ENCODE measurements around the gene CDH26. TPM values are rescaled to one million over a fixed set of nuclear protein-coding genes. Genes with fewer than 3 reads are reported as not detected.
A peak's percentile ranks its signal among the peaks of the same experiment; 100 is the strongest.

Gene CDH26
- total RNA-seq, 1 experiment from 2014 or later, result not detected

GRCh38 chr20:60049601-60050000 is 91.4 kb downstream of the CDH26 start:
- no peak overlapping the region for H3K4me3 ChIP-seq (ENCODE audit: low read length)
- H4K20me1 ChIP-seq (ENCODE audit: insufficient read depth, low read depth, low read length), result no peaks in the 10 kb centered on the region
- H3K9me2 ChIP-seq (replicated peaks; ENCODE audit: insufficient read depth, low read length), result no peaks in the 10 kb centered on the region
- H3K27ac ChIP-seq (ENCODE audit: low read length), result no peak overlapping the region
- H3K27me3 ChIP-seq (ENCODE audit: low read length), result no peaks in the 10 kb centered on the region
- no peaks in the 10 kb centered on the region for H3K9me3 ChIP-seq (ENCODE audit: low read length)
- DNase-seq, result no peak
- no peak overlapping the region for H3K4me2 ChIP-seq (ENCODE audit: low read depth, low read length, poor library complexity, severe bottlenecking)
- H3K4me1 ChIP-seq (ENCODE audit: low read length), result peaks cover 3% of the 10 kb centered on the region; the same call in 1 of the 2 replicates
- no peak overlapping the region for H3K9ac ChIP-seq (ENCODE audit: low read length)
- H3K36me3 ChIP-seq (ENCODE audit: insufficient read depth, low read length), result no peaks in the 10 kb centered on the region
- H2AFZ ChIP-seq (ENCODE audit: low read length), result no peak overlapping the region
- no peaks in the 10 kb centered on the region for H3K79me2 ChIP-seq (ENCODE audit: low read length)

DNA sequence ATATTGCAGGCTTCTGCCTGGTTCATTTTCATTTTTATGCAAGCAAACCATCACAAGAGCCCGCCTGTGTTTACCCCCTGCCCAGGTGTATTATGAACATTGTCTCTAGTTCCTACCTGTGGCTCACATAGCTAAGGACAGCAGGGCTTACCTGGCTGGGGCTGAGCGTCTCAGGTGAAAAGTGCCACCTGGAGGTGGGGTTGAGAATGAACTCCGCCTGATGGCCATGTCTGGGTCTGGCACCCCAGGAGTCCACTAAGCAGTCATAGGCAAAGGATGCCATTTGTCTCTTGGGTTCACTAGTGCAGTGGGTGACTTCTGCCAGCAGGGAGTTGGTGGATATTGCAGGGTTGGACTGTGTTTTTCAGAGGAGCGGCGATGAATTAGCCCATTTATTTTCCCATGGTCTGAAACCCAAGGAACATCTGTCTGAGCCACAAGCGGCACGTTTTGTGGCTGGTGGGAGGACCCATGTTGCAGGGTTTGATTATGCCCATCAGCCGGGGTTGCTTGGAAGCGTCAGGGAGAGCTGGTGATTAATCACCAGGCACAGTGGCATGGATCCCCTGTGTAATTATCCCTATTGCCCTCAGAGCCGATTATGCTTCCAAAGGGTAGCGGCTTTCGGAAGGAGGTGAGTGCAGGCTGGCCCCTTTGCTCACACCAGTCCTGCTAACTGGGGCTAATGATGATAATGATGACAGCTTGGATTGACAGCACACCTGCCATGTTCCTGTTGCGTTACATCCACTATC is 92.1 kb downstream of the CDH26 start:
- H3K4me3 ChIP-seq (ENCODE audit: low read length), result no peak overlapping the region

DNA sequence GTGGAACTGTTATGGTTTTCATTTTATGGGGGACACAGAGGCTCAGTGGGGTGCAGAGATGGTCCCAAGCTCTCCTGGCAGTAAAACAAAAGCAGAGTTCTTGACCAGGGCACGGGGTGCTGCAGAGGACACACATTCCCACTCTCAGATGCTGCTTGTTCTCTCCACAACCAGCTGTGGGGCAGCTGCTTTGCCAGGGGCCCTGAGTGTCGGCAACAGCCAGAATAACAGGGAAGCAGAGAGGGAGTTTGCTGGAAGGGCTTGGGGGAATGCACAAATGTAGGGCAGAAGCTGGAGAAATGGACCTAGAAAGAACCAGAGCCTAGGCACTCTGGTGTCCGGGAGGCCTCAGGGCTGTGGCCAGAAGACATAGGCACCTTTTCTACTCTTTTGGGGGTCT is 93.7 kb downstream of the CDH26 start:
- Histone ChIP-seq H3K4me2 (ENCODE audit: low read depth, low read length, poor library complexity, severe bottlenecking) (no peak overlapping the region), H3K9me2 (replicated peaks; ENCODE audit: insufficient read depth, low read length) (no peaks in the 10 kb centered on the region), H3K4me3 (ENCODE audit: low read length) (no peak overlapping the region), H3K27me3 (ENCODE audit: low read length) (no peaks in the 10 kb centered on the region), H2AFZ (ENCODE audit: low read length) (no peak overlapping the region), H4K20me1 (ENCODE audit: insufficient read depth, low read depth, low read length) (no peaks in the 10 kb centered on the region), H3K79me2 (ENCODE audit: low read length) (no peaks in the 10 kb centered on the region), H3K4me1 (ENCODE audit: low read length) (no peaks in the 10 kb centered on the region), H3K9ac (ENCODE audit: low read length) (no peak overlapping the region), H3K36me3 (ENCODE audit: insufficient read depth, low read length) (no peaks in the 10 kb centered on the region), H3K9me3 (ENCODE audit: low read length) (no peaks in the 10 kb centered on the region), H3K27ac (ENCODE audit: low read length) (no peak overlapping the region)
- DNase-seq, result no peak

More for the DNA sequence above, 92.1 kb downstream of the CDH26 start:
- H3K4me1 ChIP-seq (ENCODE audit: low read length), result peaks cover 3% of the 10 kb centered on the region; the same call in 1 of the 2 replicates
- peak; percentile 58 for DNase-seq
- no peaks in the 10 kb centered on the region for H4K20me1 ChIP-seq (ENCODE audit: insufficient read depth, low read depth, low read length)
- no peak overlapping the region for H3K9ac ChIP-seq (ENCODE audit: low read length)
- no peak overlapping the region for H3K27ac ChIP-seq (ENCODE audit: low read length)
- H3K4me2 ChIP-seq (ENCODE audit: low read depth, low read length, poor library complexity, severe bottlenecking), result no peak overlapping the region
- no peaks in the 10 kb centered on the region for H3K9me2 ChIP-seq (replicated peaks; ENCODE audit: insufficient read depth, low read length)
- H3K27me3 ChIP-seq (ENCODE audit: low read length), result no peaks in the 10 kb centered on the region
- H3K9me3 ChIP-seq (ENCODE audit: low read length), result no peaks in the 10 kb centered on the region
- H2AFZ ChIP-seq (ENCODE audit: low read length), result no peak overlapping the region
- H3K79me2 ChIP-seq (ENCODE audit: low read length), result no peaks in the 10 kb centered on the region
- H3K36me3 ChIP-seq (ENCODE audit: insufficient read depth, low read length), result no peaks in the 10 kb centered on the region

- no peak for DNase-seq
- H3K4me2 ChIP-seq (ENCODE audit: low read depth, low read length, poor library complexity, severe bottlenecking), result no peak overlapping the region
- no peaks in the 10 kb centered on the region for H3K79me2 ChIP-seq (ENCODE audit: low read length)
- no peaks in the 10 kb centered on the region for H3K9me3 ChIP-seq (ENCODE audit: low read length)
- no peak overlapping the region for H2AFZ ChIP-seq (ENCODE audit: low read length)
- H3K4me1 ChIP-seq (ENCODE audit: low read length), result no peaks in the 10 kb centered on the region
- H3K9ac ChIP-seq (ENCODE audit: low read length), result no peak overlapping the region
- H3K4me3 ChIP-seq (ENCODE audit: low read length), result no peak overlapping the region
- H3K9me2 ChIP-seq (replicated peaks; ENCODE audit: insufficient read depth, low read length), result no peaks in the 10 kb centered on the region
- H3K27me3 ChIP-seq (ENCODE audit: low read length), result no peaks in the 10 kb centered on the region
- no peak overlapping the region for H3K27ac ChIP-seq (ENCODE audit: low read length)
- no peaks in the 10 kb centered on the region for H4K20me1 ChIP-seq (ENCODE audit: insufficient read depth, low read depth, low read length)
- no peaks in the 10 kb centered on the region for H3K36me3 ChIP-seq (ENCODE audit: insufficient read depth, low read length)
These were observed 94.1 kb downstream of the CDH26 start for GRCh38 chr20:60052322-60052721.

DNA sequence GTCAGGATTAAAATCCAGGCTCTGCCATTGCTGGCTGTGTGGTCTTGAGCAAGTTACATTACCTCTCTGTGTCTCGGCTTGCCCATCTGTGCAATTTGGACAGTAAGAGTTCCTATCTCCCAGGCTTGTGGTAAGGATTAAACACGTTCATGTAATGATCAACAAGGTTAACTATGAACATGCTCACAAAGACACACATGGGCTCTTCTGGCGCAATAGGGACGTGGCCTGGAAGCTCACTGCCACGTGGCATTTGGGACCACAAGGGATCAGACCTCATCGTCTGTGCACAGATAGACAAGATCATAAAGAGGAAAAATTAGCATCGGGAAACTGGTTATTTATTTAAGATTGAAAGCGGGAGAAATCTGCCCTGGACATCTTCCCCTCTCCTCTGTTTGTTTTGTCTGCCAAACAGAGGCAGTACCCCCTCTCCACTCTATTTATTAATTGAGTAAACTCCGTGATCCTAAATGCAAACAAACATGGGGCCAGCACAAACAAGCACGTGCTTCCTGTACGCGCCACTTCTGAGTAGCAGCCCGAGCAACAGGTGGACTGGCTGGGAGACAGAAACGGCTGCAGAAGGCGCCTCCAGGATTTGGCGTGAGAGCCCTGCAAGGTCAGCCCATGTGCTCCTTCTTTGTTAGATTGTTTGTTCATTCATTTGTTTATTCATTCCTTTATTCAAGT is 95.0 kb downstream of the CDH26 start:
- Histone ChIP-seq H4K20me1 (ENCODE audit: insufficient read depth, low read depth, low read length) (no peaks in the 10 kb centered on the region), H3K79me2 (ENCODE audit: low read length) (no peaks in the 10 kb centered on the region), H3K36me3 (ENCODE audit: insufficient read depth, low read length) (no peaks in the 10 kb centered on the region), H3K4me2 (ENCODE audit: low read depth, low read length, poor library complexity, severe bottlenecking) (no peak overlapping the region), H3K9me3 (ENCODE audit: low read length) (no peaks in the 10 kb centered on the region), H3K4me3 (ENCODE audit: low read length) (no peak overlapping the region), H3K27ac (ENCODE audit: low read length) (no peak overlapping the region), H2AFZ (ENCODE audit: low read length) (no peak overlapping the region), H3K9me2 (replicated peaks; ENCODE audit: insufficient read depth, low read length) (no peaks in the 10 kb centered on the region), H3K9ac (ENCODE audit: low read length) (no peak overlapping the region), H3K27me3 (ENCODE audit: low read length) (no peaks in the 10 kb centered on the region), H3K4me1 (ENCODE audit: low read length) (no peaks in the 10 kb centered on the region)
- DNase-seq, result no peak

- no peaks in the 10 kb centered on the region for H3K79me2 ChIP-seq (ENCODE audit: low read length)
- H4K20me1 ChIP-seq (ENCODE audit: insufficient read depth, low read depth, low read length), result no peaks in the 10 kb centered on the region
- no peak overlapping the region for H3K4me2 ChIP-seq (ENCODE audit: low read depth, low read length, poor library complexity, severe bottlenecking)
- H2AFZ ChIP-seq (ENCODE audit: low read length), result no peak overlapping the region
- H3K9me3 ChIP-seq (ENCODE audit: low read length), result no peaks in the 10 kb centered on the region
- H3K27ac ChIP-seq (ENCODE audit: low read length), result no peak overlapping the region
- H3K9me2 ChIP-seq (replicated peaks; ENCODE audit: insufficient read depth, low read length), result no peaks in the 10 kb centered on the region
- no peaks in the 10 kb centered on the region for H3K27me3 ChIP-seq (ENCODE audit: low read length)
- no peak overlapping the region for H3K9ac ChIP-seq (ENCODE audit: low read length)
- DNase-seq, result no peak
- no peaks in the 10 kb centered on the region for H3K36me3 ChIP-seq (ENCODE audit: insufficient read depth, low read length)
- H3K4me1 ChIP-seq (ENCODE audit: low read length), result no peaks in the 10 kb centered on the region
- H3K4me3 ChIP-seq (ENCODE audit: low read length), result no peak overlapping the region
These were observed 95.6 kb downstream of the CDH26 start for GRCh38 chr20:60053818-60054190.

- Histone ChIP-seq H3K27me3 (ENCODE audit: low read length) (no peaks in the 10 kb centered on the region), H3K9me2 (replicated peaks; ENCODE audit: insufficient read depth, low read length) (no peaks in the 10 kb centered on the region), H3K79me2 (ENCODE audit: low read length) (no peaks in the 10 kb centered on the region), H3K9me3 (ENCODE audit: low read length) (no peaks in the 10 kb centered on the region), H3K4me2 (ENCODE audit: low read depth, low read length, poor library complexity, severe bottlenecking) (no peak overlapping the region), H2AFZ (ENCODE audit: low read length) (no peak overlapping the region), H3K4me1 (ENCODE audit: low read length) (no peaks in the 10 kb centered on the region), H3K4me3 (ENCODE audit: low read length) (no peak overlapping the region), H3K27ac (ENCODE audit: low read length) (no peak overlapping the region), H3K36me3 (ENCODE audit: insufficient read depth, low read length) (no peaks in the 10 kb centered on the region), H4K20me1 (ENCODE audit: insufficient read depth, low read depth, low read length) (no peaks in the 10 kb centered on the region), H3K9ac (ENCODE audit: low read length) (no peak overlapping the region)
- DNase-seq, result no peak
These were observed 96.8 kb downstream of the CDH26 start for GRCh38 chr20:60054716-60055634.

DNA sequence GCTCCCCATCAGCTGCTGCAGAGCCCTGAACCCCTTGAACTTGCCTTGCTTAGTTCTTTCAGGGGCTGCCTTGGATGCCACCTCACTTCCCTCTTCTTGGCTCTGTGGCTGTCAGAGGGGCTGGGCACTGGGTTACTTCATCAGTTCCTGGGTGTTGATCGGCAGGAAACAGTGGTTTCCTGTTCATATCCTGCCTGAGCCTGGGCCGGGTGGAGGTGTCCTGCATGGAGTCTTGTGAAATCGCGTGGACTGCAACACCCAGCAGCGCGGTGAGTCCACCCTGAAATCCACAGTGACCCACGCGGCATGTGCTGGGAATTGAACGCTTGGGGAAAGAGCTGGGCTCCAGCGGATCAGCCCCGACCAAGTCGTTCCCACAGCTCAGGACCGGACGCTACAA is 97.5 kb downstream of the CDH26 start:
- Histone ChIP-seq H3K27ac (ENCODE audit: low read length) (no peak overlapping the region), H3K36me3 (ENCODE audit: insufficient read depth, low read length) (no peaks in the 10 kb centered on the region), H3K4me1 (ENCODE audit: low read length) (no peaks in the 10 kb centered on the region), H3K79me2 (ENCODE audit: low read length) (no peaks in the 10 kb centered on the region), H2AFZ (ENCODE audit: low read length) (no peak overlapping the region), H4K20me1 (ENCODE audit: insufficient read depth, low read depth, low read length) (no peaks in the 10 kb centered on the region), H3K4me3 (ENCODE audit: low read length) (no peak overlapping the region), H3K4me2 (ENCODE audit: low read depth, low read length, poor library complexity, severe bottlenecking) (no peak overlapping the region), H3K9me2 (replicated peaks; ENCODE audit: insufficient read depth, low read length) (no peaks in the 10 kb centered on the region), H3K9me3 (ENCODE audit: low read length) (no peaks in the 10 kb centered on the region), H3K9ac (ENCODE audit: low read length) (no peak overlapping the region), H3K27me3 (ENCODE audit: low read length) (no peaks in the 10 kb centered on the region)
- DNase-seq, result no peak

Data from Karpas-422 (cell line).